Measurements from ENCODE around the gene SNRPA. TPM values are rescaled to one million over a fixed set of nuclear protein-coding genes. Genes with fewer than 3 reads are reported as not detected.

The SNRPA gene
- total and polyA plus RNA-seq, 2 of the 13 experiments (the other 11 are each of a cell fraction or from before 2014, with no cell fraction given): 59.6 to 162 TPM

DNA sequence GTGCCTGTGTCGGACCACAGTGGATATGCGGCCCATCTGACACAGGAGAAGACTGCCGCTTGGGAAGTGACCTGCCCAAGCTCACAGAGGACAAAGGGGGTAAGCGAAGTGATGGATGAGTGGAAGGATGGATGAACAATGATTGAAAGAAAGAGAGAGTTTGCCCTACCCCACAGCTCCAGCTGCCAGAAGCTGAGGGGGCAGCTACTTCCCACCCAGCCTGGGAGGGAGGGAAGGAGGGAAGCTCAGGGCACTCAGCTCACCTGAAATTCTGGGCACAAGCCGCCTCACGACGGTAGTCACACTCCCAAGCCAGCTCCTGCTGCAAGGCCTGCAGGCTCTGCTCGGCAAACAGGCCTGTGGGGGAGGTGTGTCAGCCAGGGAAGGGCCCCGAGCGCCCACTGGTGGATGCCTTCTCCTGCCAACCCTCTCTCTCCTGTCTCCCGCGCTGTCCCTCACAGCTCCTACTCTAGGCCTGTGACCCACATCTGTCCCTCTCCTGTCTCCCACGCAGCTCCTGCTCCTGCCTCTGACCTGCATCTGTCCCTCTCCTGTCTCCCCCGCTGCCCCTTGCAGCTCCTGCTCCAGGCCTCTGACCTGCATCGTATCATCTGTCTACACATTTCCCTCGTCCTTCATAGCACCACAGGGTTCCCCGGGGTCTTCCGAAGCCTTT lies 48.5 kb upstream of the SNRPA start (continued):
- TF ChIP-seq ZNF318 (CRISPR knock-in tag; IDR thresholded peaks at IDR 0.05) (no peak), UBTF (CRISPR knock-in tag; IDR thresholded peaks at IDR 0.05) (peak; percentile 33; the same call in 1 of the 2 replicates), KDM2A (CRISPR knock-in tag; IDR thresholded peaks at IDR 0.05; ENCODE audit: borderline replicate concordance, low read depth) (peak; percentile 39; the same call in 1 of the 2 replicates), KLF13 (CRISPR knock-in tag; IDR thresholded peaks at IDR 0.05) (no peak), MEIS1 (CRISPR knock-in tag; IDR thresholded peaks at IDR 0.05; ENCODE audit: borderline replicate concordance) (0 out of 2 replicates have a peak, but pooled peaks have one; percentile 38), TAF15 (IDR thresholded peaks at IDR 0.05; ENCODE audit: low read depth, low read length, poor library complexity, severe bottlenecking) (no peak), GATA4 (IDR thresholded peaks at IDR 0.05; ENCODE audit: borderline replicate concordance, low read depth) (no peak), ZNF788 (CRISPR knock-in tag; IDR thresholded peaks at IDR 0.05; ENCODE audit: borderline replicate concordance) (no peak), SUZ12 (IDR thresholded peaks at IDR 0.05; ENCODE audit: low read depth, low read length) (no peak), MED1 (CRISPR knock-in tag; IDR thresholded peaks at IDR 0.05) (no peak)
- TF ChIP-seq, protein P1, sequence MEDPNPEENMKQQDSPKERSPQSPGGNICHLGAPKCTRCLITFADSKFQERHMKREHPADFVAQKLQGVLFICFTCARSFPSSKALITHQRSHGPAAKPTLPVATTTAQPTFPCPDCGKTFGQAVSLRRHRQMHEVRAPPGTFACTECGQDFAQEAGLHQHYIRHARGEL (CRISPR knock-in tag; IDR thresholded peaks at IDR 0.05): no peak
- TF ChIP-seq, protein P2, sequence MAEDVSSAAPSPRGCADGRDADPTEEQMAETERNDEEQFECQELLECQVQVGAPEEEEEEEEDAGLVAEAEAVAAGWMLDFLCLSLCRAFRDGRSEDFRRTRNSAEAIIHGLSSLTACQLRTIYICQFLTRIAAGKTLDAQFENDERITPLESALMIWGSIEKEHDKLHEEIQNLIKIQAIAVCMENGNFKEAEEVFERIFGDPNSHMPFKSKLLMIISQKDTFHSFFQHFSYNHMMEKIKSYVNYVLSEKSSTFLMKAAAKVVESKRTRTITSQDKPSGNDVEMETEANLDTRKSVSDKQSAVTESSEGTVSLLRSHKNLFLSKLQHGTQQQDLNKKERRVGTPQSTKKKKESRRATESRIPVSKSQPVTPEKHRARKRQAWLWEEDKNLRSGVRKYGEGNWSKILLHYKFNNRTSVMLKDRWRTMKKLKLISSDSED (CRISPR knock-in tag; IDR thresholded peaks at IDR 0.05): no peak

Measured in HepG2 (cell line).